Retina (tissue), 1 donor: ENCODE results near the gene FBXO3.
"Not testable (repeated sequence)": the region's sequence is repeated elsewhere in the genome, so short reads cannot be mapped to it uniquely, and the experiment has no call there.

Source experiments
- DNase-seq: peaks from one replicate; pipeline ENCODE4 v3.0.0-alpha.2; 2016

FBXO3 gene

GRCh38 chr11:33725496-33725895 lies 48.8 kb downstream of the FBXO3 start:
- no peak for DNase-seq

DNA sequence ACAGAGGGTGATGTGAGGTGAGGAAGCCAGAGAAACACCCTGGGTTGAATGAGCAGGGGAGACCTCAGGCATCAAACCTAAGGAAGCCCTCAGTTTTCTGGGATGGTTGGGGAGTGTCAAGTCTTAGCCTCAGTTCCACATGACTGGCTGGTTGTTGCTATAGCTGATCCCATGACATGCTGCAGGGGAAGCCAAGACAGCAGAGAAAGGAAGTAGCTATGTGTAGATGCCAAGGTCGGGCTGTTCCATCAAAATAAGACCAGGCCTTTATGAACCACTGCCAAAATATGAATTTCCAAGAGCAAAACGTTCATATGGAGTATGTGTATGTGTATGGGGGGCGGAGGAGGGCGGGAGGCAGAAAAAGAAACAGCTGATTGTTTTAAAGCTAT lies 49.7 kb downstream of the FBXO3 start:
- DNase-seq = no peak

DNA sequence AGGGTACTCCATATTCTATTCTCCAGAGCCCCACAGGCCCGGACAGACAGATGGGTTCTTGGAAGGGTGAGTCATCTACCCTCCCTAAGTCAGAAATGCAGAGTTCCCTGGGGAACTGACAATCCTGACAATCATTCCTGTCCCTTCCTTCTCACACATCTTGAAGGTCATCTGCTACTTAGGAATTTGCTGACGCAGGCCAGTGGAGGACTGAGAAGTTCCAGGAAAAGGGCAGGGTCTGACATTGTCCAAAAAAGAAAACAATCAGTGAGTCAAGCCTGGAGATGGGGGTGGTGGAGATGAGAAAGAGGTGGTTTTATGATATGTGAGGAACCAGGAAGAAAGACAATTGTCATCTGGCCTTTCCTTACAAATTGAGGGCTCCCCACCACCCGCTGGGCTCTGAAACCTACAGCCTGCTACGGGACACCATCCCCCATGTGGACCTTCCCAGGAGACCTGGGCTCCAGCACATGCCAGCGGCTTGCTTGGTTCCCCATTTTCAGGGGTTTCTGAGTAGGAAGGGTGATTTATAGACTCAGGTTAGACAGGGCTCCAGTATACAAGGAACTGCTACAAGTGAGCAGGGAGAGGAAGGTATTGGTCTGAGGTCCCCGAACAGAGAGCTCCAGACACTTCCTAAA lies 51.0 kb downstream of the FBXO3 start:
- DNase-seq = no peak

DNA sequence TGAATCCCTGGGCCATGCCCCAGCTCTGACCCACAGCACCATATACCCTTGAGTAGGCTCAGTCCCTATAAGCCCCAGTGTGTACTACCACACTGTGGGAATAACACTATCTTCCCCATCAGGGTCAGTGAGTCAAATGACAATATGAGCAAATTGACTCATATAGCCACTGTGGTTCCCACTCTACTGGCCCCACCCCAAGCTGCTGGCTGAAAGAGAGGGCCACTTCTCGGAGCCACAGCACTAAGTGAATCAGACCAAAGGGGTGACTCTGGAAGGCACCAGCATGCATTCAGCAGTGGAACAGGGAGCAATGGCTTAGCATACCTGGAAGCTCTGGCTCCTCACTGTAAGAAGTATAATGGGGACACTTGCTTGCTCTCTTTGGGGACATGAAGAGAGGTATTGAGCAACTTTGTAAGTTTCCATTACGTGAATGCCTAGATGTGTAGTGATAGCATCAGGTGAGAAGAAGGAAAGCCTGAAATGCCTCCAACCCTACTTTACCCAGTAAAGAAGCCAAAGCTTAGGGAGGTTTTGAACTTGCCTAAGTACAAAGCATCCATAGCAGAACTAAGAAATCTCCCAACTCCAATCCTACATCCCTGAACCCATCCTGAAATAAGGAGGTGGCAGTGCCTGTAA lies 51.6 kb downstream of the FBXO3 start:
- no peak for DNase-seq

DNA sequence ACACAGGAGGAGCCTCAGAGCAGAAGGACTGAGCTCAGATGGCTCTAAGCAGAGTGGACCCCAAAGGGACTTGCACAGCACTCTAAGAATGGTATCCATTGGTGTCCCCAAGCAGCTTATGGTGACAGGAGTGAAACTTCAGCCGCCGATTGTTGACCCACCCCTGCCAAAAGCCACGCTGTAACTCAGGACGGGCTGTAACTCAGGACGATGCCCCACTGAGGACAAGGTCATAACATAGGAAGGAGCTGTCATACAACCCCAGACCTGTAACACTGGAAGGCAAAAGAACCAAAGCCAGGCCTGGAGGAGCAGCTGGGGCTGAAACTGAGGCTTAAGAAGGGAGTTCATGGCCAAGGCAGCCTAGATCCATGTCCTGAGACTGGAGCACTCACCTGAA lies 52.3 kb downstream of the FBXO3 start:
- DNase-seq = no peak

DNA sequence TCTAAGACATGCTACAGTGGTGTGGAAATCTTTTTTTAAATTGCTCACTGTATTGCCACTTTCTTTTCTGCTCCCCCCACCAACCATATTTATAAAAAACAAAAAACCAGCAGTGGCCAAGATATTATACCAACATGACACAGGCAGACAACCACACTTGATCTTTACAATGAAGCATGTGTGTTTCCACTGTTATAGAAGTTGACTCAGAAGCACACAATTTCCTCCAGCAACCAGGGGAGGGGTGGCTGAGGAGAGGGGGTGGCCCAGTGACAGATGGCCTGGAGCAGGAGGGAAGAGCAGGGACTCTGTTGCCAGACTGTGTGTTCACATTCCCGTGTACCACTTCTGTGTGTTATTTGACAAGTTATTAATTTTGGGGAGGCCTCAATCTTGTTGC lies 52.9 kb downstream of the FBXO3 start:
- no peak for DNase-seq

DNA sequence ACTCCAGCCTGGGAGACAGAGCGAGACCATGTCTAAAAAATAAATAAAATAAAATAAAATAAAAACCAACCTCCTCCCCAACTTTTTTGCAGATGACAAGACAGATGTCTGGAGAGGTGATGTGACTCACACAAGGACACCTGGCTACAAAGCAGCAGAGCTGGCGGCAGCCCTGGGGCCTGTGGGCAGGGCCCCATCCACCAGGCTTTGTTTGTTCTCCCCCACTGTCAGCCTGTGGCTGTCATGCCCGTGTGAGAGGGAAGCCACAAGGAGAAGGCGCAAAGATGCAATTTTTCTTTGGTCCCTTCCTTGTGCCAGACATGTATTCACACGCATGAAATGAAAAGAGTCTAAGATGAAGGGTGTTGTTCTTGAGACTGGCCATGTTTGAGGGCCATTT lies 54.7 kb downstream of the FBXO3 start:
- DNase-seq = no peak

- no peak for DNase-seq
Observed at GRCh38 chr11:33718440-33718839, 55.9 kb downstream of the FBXO3 start.

- DNase-seq = no peak
Observed at GRCh38 chr11:33716243-33716642, 58.1 kb downstream of the FBXO3 start.

GRCh38 chr11:33713856-33714398 lies 60.4 kb downstream of the FBXO3 start:
- DNase-seq = no peak

DNA sequence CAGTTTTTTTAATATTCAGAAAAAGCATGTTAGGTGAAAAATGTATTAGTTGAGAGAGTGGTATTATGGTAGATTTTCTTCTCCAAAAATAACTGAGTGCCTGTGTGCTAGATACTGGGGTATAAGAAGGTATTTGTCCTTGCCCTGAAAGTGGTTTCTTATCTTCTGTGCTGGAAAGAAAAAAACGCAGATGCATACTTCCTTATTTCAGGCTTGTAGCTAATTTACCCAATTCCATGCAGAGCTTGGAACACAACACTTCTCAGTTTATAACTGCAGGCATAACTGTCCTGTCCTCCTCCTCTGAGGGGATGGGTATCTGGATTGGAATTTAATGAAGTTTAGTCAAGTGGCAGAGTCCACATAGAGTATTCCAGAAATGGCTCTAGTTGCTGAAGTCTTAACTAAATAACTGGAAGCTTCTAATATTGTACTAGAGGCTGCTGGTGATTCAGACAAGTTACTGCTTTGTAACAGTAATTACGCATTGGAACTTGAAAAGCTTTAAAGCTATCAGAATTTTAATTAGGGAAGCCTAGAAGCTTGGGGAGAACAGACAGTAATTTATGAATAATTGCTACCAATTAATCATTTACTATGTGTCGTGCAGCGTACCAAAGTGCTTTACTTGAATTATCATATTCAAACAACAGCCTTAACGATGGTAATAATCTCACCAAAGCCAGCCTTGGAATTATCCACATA lies 61.0 kb downstream of the FBXO3 start:
- no peak for DNase-seq

DNA sequence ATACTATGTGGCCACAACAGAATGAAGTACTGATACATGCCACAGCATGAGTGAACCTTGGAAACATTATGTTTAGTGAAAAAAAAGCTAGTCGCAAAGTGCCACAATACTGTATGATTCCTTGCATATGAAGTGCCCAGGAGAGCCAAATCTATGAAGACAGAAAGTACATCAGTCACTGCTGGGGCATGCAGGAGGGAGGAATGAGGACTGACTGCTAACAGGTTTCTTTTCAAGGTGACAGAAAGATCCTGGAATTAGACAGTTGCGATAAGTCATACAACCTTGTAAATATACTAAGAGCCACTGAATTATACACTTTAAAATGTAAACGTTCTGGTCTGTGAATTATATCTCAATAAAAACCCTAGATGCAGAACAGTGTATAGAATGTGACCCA lies 61.9 kb downstream of the FBXO3 start:
- no peak for DNase-seq

GRCh38 chr11:33709466-33709865 lies 64.9 kb downstream of the FBXO3 start:
- no peak for DNase-seq

GRCh38 chr11:33708985-33709384 lies 65.3 kb downstream of the FBXO3 start:
- DNase-seq = no peak

DNA sequence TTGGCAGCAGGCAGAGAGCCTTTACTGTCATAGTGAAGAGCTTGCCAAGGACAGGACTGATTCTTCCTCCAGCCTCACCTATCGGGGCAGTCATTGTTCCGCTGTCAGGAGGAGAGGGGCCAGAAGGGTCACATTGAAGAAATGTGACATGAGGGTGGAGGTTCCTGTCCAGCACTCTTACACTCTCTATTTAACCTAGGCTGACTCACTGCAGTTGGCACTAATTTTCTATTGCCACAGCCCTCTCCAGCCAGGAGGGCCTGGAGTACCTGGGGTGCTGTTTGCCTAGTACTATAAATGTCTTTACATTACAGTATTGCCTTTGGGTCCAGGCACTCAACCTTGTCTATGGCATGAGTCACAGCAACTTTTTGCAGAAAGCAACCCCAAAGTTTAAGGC lies 66.5 kb downstream of the FBXO3 start:
- not testable (repeated sequence) for DNase-seq

GRCh38 chr11:33706966-33707365 lies 67.4 kb downstream of the FBXO3 start:
- no peak for DNase-seq

- DNase-seq = no peak
Observed at GRCh38 chr11:33706546-33706945, 67.8 kb downstream of the FBXO3 start.

DNA sequence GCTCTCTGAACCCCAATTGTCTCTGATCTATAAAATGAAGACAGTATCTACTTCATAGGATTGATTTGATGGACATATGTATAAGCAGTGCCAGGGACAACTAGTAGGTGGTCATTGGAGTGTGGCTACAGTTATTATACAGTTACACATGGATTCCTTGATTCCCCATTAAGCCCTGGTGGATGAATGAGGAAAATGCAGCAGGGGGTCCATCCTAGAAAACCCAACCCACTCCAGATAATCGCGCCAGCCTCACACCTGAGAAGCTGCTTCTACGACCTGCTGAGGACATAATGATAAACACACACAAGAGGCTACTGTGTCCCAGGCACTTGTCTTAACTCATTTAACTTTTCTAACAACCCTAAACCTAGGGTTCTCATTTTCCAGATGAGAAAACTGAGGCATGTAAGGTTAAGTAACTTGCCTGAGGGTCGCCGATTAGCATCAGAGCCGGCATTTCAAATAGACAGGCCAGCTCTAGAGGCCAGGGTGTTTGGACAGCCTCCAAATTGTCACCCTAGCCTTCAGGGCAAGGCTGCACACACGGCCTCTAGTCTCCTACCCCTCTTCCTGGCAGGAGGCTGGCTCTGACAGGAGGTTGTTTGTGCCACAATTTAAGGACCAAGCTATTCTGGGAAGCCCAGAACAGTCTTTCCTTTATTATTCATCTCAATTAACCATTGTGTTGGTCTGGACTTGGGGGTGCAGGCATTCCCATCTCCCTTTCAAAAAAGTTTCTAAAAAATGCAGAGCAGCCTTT lies 69.9 kb downstream of the FBXO3 start:
- DNase-seq = no peak

DNA sequence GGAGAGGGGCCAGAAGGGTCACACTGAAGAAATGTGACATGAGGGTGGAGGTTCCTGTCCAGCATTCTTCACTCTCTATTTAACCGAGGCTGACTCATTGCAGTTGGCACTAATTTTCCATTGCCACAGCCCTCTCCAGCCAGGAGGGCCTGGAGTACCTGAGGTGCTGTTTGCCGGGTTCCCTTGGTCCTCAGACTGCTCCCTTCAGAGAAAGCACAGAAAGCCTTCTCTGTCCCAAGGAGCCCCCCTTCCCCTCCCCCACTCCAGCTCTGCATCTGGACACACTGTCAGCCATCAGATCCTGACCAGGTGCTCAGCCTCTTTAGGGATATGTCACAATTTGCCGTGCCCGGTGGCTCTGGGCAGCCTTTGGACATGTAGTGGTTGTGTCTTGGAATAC lies 70.5 kb downstream of the FBXO3 start:
- DNase-seq = no peak

- DNase-seq = no peak
Observed at GRCh38 chr11:33703234-33703633, 71.1 kb downstream of the FBXO3 start.

DNA sequence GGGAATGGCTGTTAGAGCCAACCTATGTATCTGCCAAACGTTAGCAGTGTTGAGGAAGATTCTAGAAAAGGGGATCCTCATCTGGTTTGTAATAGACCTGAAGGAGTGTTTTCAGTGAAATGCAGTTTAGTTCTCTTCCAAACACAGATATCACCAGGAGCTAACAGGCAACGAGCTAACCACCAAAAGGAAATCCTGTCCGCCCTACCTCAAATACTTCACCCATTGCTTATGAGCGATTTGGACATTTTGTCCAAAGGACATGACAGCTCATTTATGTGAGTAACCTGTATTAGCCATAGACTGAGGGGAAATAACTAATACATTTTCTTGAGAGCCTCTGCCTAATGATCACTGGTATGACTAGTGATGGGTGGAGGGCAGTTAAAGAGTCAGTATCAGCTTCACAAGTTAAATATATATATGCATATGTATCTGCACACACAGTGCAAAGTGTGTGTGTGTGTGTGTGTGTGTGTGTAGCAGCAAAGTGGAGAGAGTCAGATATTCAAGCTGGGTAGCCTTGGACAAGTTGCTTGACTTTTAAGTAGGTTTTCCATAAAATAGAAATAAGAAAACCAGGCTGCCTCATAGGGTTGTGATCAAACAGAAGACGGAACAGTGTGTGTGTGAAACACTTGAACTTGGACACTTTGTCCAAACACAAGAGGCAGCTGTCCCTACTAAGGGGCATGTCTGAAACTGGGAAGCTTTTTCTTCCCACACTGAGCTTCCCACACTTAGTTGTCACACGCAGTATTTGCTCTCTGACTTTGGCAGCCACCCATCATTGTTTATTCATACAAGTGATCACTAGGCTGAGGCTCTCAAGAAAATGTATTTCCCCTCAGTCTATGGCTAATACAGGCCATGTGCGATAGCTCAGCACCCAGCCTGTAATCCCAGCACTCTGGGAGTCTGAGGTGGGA lies 72.8 kb downstream of the FBXO3 start:
- no peak for DNase-seq
